AG04449 (cell line): Measurements from ENCODE around the gene NDUFS8.

Experiments used
- CTCF ChIA-PET: fragments of 350-600 bp; formaldehyde crosslinking; extraction: SDS; loops from one replicate; lab custom pipeline; 2021; ENCODE audit warnings: antibody characterized with exemption; lab: Yijun Ruan, JAX
- POLR2A ChIA-PET: fragments of 400-600, 350-600 bp; formaldehyde crosslinking; extraction: SDS; loops from one replicate; lab custom pipeline; 2020; ENCODE audit warnings: antibody characterized with exemption, inconsistent platforms; lab: Yijun Ruan, JAX
- DNase-seq: peaks from one replicate; pipeline ENCODE4 v3.0.0-alpha.2; 2010; ENCODE audit warnings: low read depth, low spot score
- H3K4me3 ChIP-seq: 2 replicates; pipeline ENCODE4 v1.5.1; 2011; ENCODE audit warnings: low read depth, mild to moderate bottlenecking, control low read depth, low read length
- TF ChIP-seq, protein P1 (sequence below): IDR thresholded peaks from one replicate; pipeline ENCODE4 v1.5.1; 2011; ENCODE audit warnings: mild to moderate bottlenecking, moderate library complexity, low read length, control low read depth, inconsistent platforms; ENCODE audit not compliant: insufficient read depth; ENCODE audit errors: missing control alignments

The NDUFS8 gene

GRCh38 chr11:68010090-68011041, 20.1 kb upstream of the NDUFS8 start, which contains the start of gene ALDH3B1:
ALDH3B1 (plus strand) TSS chr11:68010327; CDS start chr11:68015298, 4,971 bp downstream.
- DNase-seq: no peak
- POLR2A ChIA-PET: interaction anchor here (0.6 to 2.1 kb wide), 6 partner anchors 9 to 62 kb away, joined by 3 to 9 read pairs (median 5); partner anchors contain the start of gene TCIRG1
- peak within 1 kb of the TSS; percentile 64 for H3K4me3 ChIP-seq
- CTCF ChIA-PET: interaction anchor here (0.9 to 4.1 kb wide), 9 partner anchors 11 to 200 kb away, joined by 3 to 42 read pairs (median 3); no protein-coding TSS in a partner anchor
- TF ChIP-seq, protein P1, sequence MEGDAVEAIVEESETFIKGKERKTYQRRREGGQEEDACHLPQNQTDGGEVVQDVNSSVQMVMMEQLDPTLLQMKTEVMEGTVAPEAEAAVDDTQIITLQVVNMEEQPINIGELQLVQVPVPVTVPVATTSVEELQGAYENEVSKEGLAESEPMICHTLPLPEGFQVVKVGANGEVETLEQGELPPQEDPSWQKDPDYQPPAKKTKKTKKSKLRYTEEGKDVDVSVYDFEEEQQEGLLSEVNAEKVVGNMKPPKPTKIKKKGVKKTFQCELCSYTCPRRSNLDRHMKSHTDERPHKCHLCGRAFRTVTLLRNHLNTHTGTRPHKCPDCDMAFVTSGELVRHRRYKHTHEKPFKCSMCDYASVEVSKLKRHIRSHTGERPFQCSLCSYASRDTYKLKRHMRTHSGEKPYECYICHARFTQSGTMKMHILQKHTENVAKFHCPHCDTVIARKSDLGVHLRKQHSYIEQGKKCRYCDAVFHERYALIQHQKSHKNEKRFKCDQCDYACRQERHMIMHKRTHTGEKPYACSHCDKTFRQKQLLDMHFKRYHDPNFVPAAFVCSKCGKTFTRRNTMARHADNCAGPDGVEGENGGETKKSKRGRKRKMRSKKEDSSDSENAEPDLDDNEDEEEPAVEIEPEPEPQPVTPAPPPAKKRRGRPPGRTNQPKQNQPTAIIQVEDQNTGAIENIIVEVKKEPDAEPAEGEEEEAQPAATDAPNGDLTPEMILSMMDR: peak; percentile 10

- no peak for DNase-seq
- ChIA-PET POLR2A (interaction anchor here (1.2 to 2.1 kb wide), 4 partner anchors 27 to 32 kb away, joined by 5 to 9 read pairs (median 6); partner anchors contain the start of gene TCIRG1), CTCF (interaction anchor here (0.9 to 4.1 kb wide), 8 partner anchors 12 to 199 kb away, joined by 3 to 42 read pairs (median 4); no protein-coding TSS in a partner anchor)
- TF ChIP-seq, protein P1: no peak
- peak overlapping the region; percentile 64 for H3K4me3 ChIP-seq
These were observed 19.2 kb upstream of the NDUFS8 start for GRCh38 chr11:68011051-68011943.

GRCh38 chr11:68012044-68012842, 18.2 kb upstream of the NDUFS8 start:
- no peak overlapping the region for H3K4me3 ChIP-seq
- POLR2A ChIA-PET: interaction anchor here (1.1 kb wide), 1 partner anchor 17 kb away, joined by 3 read pairs; no protein-coding TSS in a partner anchor
- no peak for DNase-seq
- TF ChIP-seq, protein P1: no peak
- CTCF ChIA-PET: interaction anchor here (1.1 to 3.1 kb wide), 3 partner anchors 9 to 197 kb away, joined by 4 to 18 read pairs (median 4); no protein-coding TSS in a partner anchor

- H3K4me3 ChIP-seq: no peak overlapping the region
- peak; percentile 90 for DNase-seq
- POLR2A ChIA-PET: interaction anchor here (1.0 to 1.2 kb wide), 4 partner anchors 14 to 18 kb away, joined by 3 to 4 read pairs (median 3); partner anchors contain the start of gene NDUFS8
- TF ChIP-seq, protein P1: no peak
- CTCF ChIA-PET: interaction anchor here (1.0 to 3.1 kb wide), 4 partner anchors 9 to 196 kb away, joined by 3 to 18 read pairs (median 4); no protein-coding TSS in a partner anchor
These were observed 17.5 kb upstream of the NDUFS8 start for GRCh38 chr11:68012843-68013610.
